H1 (cell line): ENCODE results near the gene CDX2. TPM values are rescaled to one million over a fixed set of nuclear protein-coding genes. Genes with fewer than 3 reads are reported as not detected.

Experiments used
- CTCF ChIA-PET: fragments of 300-600 bp; sonication (Branson Sonifier 250); formaldehyde crosslinking; loops from one replicate; lab custom pipeline; 2021; ENCODE audit not compliant: partially characterized antibody; lab: Charles Lee
- POLR2A ChIA-PET: fragments of 300-600 bp; sonication (Branson Sonifier 250); formaldehyde crosslinking; loops from one replicate; lab custom pipeline; 2021; ENCODE audit warnings: inconsistent platforms; ENCODE audit not compliant: partially characterized antibody; lab: Charles Lee
- DNase-seq, 2 experiments: peaks; one replicate each; pipeline versions ENCODE4 v3.0.0 to v3.0.0-alpha.2; 2010 to 2022; ENCODE audit warnings: low spot score in 2 of 2, low read depth in 1 of 2, mixed read lengths in 1 of 2
- FAIRE-seq: peaks from 2 replicates; lab custom pipeline; 2011; peaks lifted over from hg19 to GRCh38; lab: Jason Lieb, UNC
- H2AFZ ChIP-seq: 2 replicates; pipeline ENCODE4 v1.8.1; 2012; ENCODE audit warnings: low read length, inconsistent platforms
- H2AK5ac ChIP-seq: 2 replicates; pipeline ENCODE4 v1.6.1; 2013; ENCODE audit warnings: low read depth, low read length
- H2BK120ac ChIP-seq: replicated peaks from 2 replicates; pipeline ENCODE3; 2013; ENCODE audit warnings: low read depth, low read length, inconsistent platforms
- H2BK12ac ChIP-seq: 2 replicates; pipeline ENCODE4 v1.6.1; 2013; ENCODE audit warnings: low read depth, low read length
- H2BK15ac ChIP-seq: 2 replicates; pipeline ENCODE4 v1.6.1; 2013; ENCODE audit warnings: low read length
- H2BK20ac ChIP-seq: 2 replicates; pipeline ENCODE4 v1.6.1; 2013; ENCODE audit warnings: low read length
- H2BK5ac ChIP-seq: 2 replicates; pipeline ENCODE4 v1.6.1; 2013; ENCODE audit warnings: low read depth, low read length
- H3K14ac ChIP-seq: 2 replicates; pipeline ENCODE4 v1.6.1; 2013; ENCODE audit warnings: inconsistent platforms; ENCODE audit not compliant: insufficient read length
- H3K18ac ChIP-seq: 2 replicates; pipeline ENCODE4 v1.6.1; 2013; ENCODE audit warnings: low read length; ENCODE audit errors: extremely low read depth
- H3K23ac ChIP-seq: 2 replicates; pipeline ENCODE4 v1.6.1; 2013; ENCODE audit warnings: inconsistent platforms; ENCODE audit not compliant: insufficient read length
- H3K23me2 ChIP-seq: 2 replicates; pipeline ENCODE4 v1.6.1; 2013; ENCODE audit warnings: low read depth, low read length
- H3K27ac ChIP-seq: 2 replicates; pipeline ENCODE4 v1.6.1; 2011; ENCODE audit warnings: low read depth, low read length, inconsistent platforms
- H3K27me3 ChIP-seq, 4 experiments: replicated peaks in 1 of 4; 1 replicate in 1 of 4; 2 replicates in 3 of 4; pipeline versions ENCODE4 v1.6.1 to v1.8.1; 2011 to 2013; ENCODE audit warnings: low read length in 3 of 4, mild to moderate bottlenecking in 3 of 4, inconsistent platforms in 2 of 4, mixed read lengths in 2 of 4, moderate library complexity in 1 of 4; ENCODE audit not compliant: control insufficient read depth in 3 of 4, insufficient read depth in 3 of 4; ENCODE audit errors: extremely low read depth in 1 of 4
- H3K36me3 ChIP-seq, 4 experiments: 2 replicates each; pipeline versions ENCODE4 v1.6.1 to v1.8.1; 2011 to 2013; ENCODE audit warnings: mild to moderate bottlenecking in 4 of 4, low read length in 3 of 4, moderate library complexity in 2 of 4, control low read depth in 1 of 4, inconsistent platforms in 1 of 4; ENCODE audit not compliant: insufficient read depth in 4 of 4, control insufficient read depth in 2 of 4
- H3K4ac ChIP-seq: replicated peaks from 2 replicates; pipeline ENCODE3; 2013; ENCODE audit warnings: low read length, low read depth, mixed read lengths, inconsistent platforms; ENCODE audit not compliant: insufficient read length
- H3K4me1 ChIP-seq, 4 experiments: replicated peaks in 1 of 4; 1 replicate in 1 of 4; 2 replicates in 3 of 4; pipeline versions ENCODE4 v1.6.1 to v1.8.1; 2011 to 2013; ENCODE audit warnings: low read length in 3 of 4, inconsistent platforms in 2 of 4, mixed read lengths in 1 of 4; ENCODE audit not compliant: insufficient read depth in 4 of 4, control insufficient read depth in 3 of 4
- H3K4me2 ChIP-seq, 2 experiments: 2 replicates each; pipeline versions ENCODE4 v1.6.1 to v1.8.1; 2011 to 2013; ENCODE audit warnings: low read depth in 2 of 2, low read length in 2 of 2, control low read depth in 1 of 2, inconsistent platforms in 1 of 2, mild to moderate bottlenecking in 1 of 2; ENCODE audit not compliant: insufficient read depth in 1 of 2
- H3K4me3 ChIP-seq, 4 experiments: fragments of 200-600, 300-600 bp in 1 of 4; sonication (generic), shearing (Covaris generic), sonication (Bioruptor Twin) in 1 of 4; 2 replicates each; pipeline versions ENCODE4 v1.5.1 to v1.8.1; 2011 to 2016; ENCODE audit warnings: low read length in 4 of 4, low read depth in 3 of 4, control low read depth in 2 of 4, inconsistent platforms in 2 of 4, mild to moderate bottlenecking in 2 of 4, mixed read lengths in 1 of 4, moderate library complexity in 1 of 4; ENCODE audit not compliant: insufficient read depth in 2 of 4; ENCODE audit errors: extremely low read depth in 1 of 4
- H3K56ac ChIP-seq: replicated peaks from 2 replicates; pipeline ENCODE3; 2013; ENCODE audit warnings: low read depth, mild to moderate bottlenecking, mixed read lengths, low read length, inconsistent platforms; ENCODE audit not compliant: insufficient read length
- H3K79me1 ChIP-seq: 2 replicates; pipeline ENCODE4 v1.6.1; 2013; ENCODE audit warnings: low read depth, low read length, control low read depth
- H3K79me2 ChIP-seq, 2 experiments: 2 replicates each; pipeline versions ENCODE4 v1.6.1 to v1.8.1; 2012 to 2013; ENCODE audit warnings: low read length in 2 of 2, mild to moderate bottlenecking in 2 of 2, inconsistent platforms in 1 of 2; ENCODE audit not compliant: insufficient read depth in 2 of 2, control insufficient read depth in 1 of 2
- H3K9ac ChIP-seq, 4 experiments: replicated peaks in 1 of 4; 1 replicate in 1 of 4; 2 replicates in 3 of 4; pipeline versions ENCODE4 v1.6.1 to v1.8.1; 2011 to 2013; ENCODE audit warnings: low read depth in 3 of 4, low read length in 3 of 4, control low read depth in 2 of 4, mild to moderate bottlenecking in 2 of 4, moderate library complexity in 2 of 4, inconsistent platforms in 1 of 4; ENCODE audit errors: extremely low read depth in 1 of 4
- H3K9me3 ChIP-seq, 2 experiments: 2 replicates each; pipeline versions ENCODE4 v1.6.1 to v1.8.1; 2012 to 2013; ENCODE audit warnings: mild to moderate bottlenecking in 2 of 2, moderate library complexity in 2 of 2, control low read depth in 1 of 2, inconsistent platforms in 1 of 2, low read depth in 1 of 2, low read length in 1 of 2, mixed read lengths in 1 of 2; ENCODE audit not compliant: insufficient read depth in 2 of 2
- H4K20me1 ChIP-seq, 2 experiments: replicated peaks in 1 of 2; 2 replicates each; pipeline versions ENCODE3 to v1.8.1; 2011 to 2013; ENCODE audit warnings: inconsistent platforms in 2 of 2, low read length in 2 of 2, mild to moderate bottlenecking in 1 of 2; ENCODE audit not compliant: insufficient read depth in 2 of 2, control insufficient read depth in 1 of 2
- H4K5ac ChIP-seq: 2 replicates; pipeline ENCODE4 v1.6.1; 2013; ENCODE audit warnings: low read length, low read depth, mixed read lengths, inconsistent platforms; ENCODE audit not compliant: insufficient read length
- H4K8ac ChIP-seq: 2 replicates; pipeline ENCODE4 v1.8.0; 2013; ENCODE audit warnings: mild to moderate bottlenecking, moderate library complexity, low read length, inconsistent platforms; ENCODE audit not compliant: insufficient read depth; ENCODE audit errors: extremely low read depth
- H4K91ac ChIP-seq: replicated peaks from 2 replicates; pipeline ENCODE3; 2013; ENCODE audit warnings: low read length, mixed read lengths, inconsistent platforms; ENCODE audit not compliant: insufficient read length
- BCL11A ChIP-seq, 2 experiments: IDR thresholded peaks; one replicate each; pipeline ENCODE4 v1.6.1; 2011; ENCODE audit warnings: low read depth in 2 of 2, low read length in 2 of 2, mild to moderate bottlenecking in 2 of 2
- CBX8 ChIP-seq: fragments of 300-800, 300-1000 bp; sonication (generic); IDR thresholded peaks from 2 replicates; pipeline ENCODE4 v1.7.1; 2016; ENCODE audit warnings: low read depth, low read length, borderline replicate concordance
- EP300 ChIP-seq, 2 experiments: IDR thresholded peaks; 1 replicate in 1 of 2; 2 replicates in 1 of 2; pipeline ENCODE4 v1.6.1; 2011 to 2012; ENCODE audit warnings: low read depth in 2 of 2, low read length in 2 of 2, mild to moderate bottlenecking in 2 of 2, borderline replicate concordance in 1 of 2, inconsistent platforms in 1 of 2, moderate library complexity in 1 of 2
- EZH2 ChIP-seq: fragments of 200-600 bp; sonication (generic); IDR thresholded peaks from 2 replicates; pipeline ENCODE4 v1.7.1; 2012; ENCODE audit warnings: low read depth, mild to moderate bottlenecking, moderate library complexity, low read length, inconsistent platforms; ENCODE audit not compliant: severe bottlenecking
- FOSL1 ChIP-seq: IDR thresholded peaks from 2 replicates; pipeline ENCODE4 v1.6.1; 2011; ENCODE audit warnings: mild to moderate bottlenecking, low read depth, low read length, moderate library complexity; ENCODE audit not compliant: insufficient read depth
- GABPA ChIP-seq: IDR thresholded peaks from 2 replicates; pipeline ENCODE4 v1.6.1; 2011; ENCODE audit warnings: mild to moderate bottlenecking, low read length, moderate library complexity, borderline replicate concordance; ENCODE audit not compliant: insufficient read depth
- SUZ12 ChIP-seq: fragments of 200-600 bp; sonication (generic); IDR thresholded peaks from 2 replicates; pipeline ENCODE4 v1.6.1; 2012; ENCODE audit warnings: mild to moderate bottlenecking, inconsistent platforms, low read length, moderate library complexity, mixed read lengths
- TBP ChIP-seq: IDR thresholded peaks from 2 replicates; pipeline ENCODE4 v1.6.1; 2011; ENCODE audit warnings: low read depth, low read length, improper control_type of control experiment
- TEAD4 ChIP-seq: IDR thresholded peaks from 2 replicates; pipeline ENCODE4 v1.6.1; 2012; ENCODE audit warnings: low read depth, low read length, inconsistent platforms, mixed read lengths
- WGBS, 2 experiments: shearing (Covaris generic) in 1 of 2; methylation state at CpG; one replicate each; pipeline versions ENCODE4 v1.1.6 to v1.1.7; 2013 to 2015; ENCODE audit warnings: low lambda C conversion rate in 2 of 2, mixed read lengths in 2 of 2, inconsistent platforms in 1 of 2, low coverage in 1 of 2, missing lambda C conversion rate in 1 of 2; ENCODE audit not compliant: insufficient replicate concordance in 2 of 2, insufficient coverage in 1 of 2, insufficient read length in 1 of 2; ENCODE audit errors: extremely low coverage in 1 of 2, missing lambda C conversion rate in 1 of 2; 5-methylcytosine and 5-hydroxymethylcytosine counted together
- polyA plus RNA-seq, 7 experiments: library from polyadenylated mRNA; depleted of rRNA in 3 of 7; stranded (reverse) in 5 of 7; unstranded in 2 of 7; fragments of >200 nt in 5 of 7; fragments of 200-250 nt in 2 of 7; gene quantifications; 1 replicate in 5 of 7; 2 replicates in 1 of 7; 4 replicates in 1 of 7; pipeline versions ENCODE4 v1.2.1 to v1.2.3, GENCODE V29; 2011 to 2013; ENCODE audit warnings: missing spikeins in 2 of 7, mixed read lengths in 2 of 7
- total RNA-seq: library from RNA; stranded (reverse); fragmentation: NEBNext Ultra II Directional; extraction: Animal tissue kit (Norgen Biotek cat#: 25700); gene quantifications from 2 replicates; pipeline ENCODE4 v1.2.1, GENCODE V29; 2021
- TF ChIP-seq, protein P1 (sequence below): IDR thresholded peaks from 2 replicates; pipeline ENCODE4 v1.6.1; 2012; ENCODE audit warnings: inconsistent platforms

Gene CDX2
- total and polyA plus RNA-seq, 2 of the 8 experiments (the other 6 are each of a cell fraction or from before 2014, with no cell fraction given), result 0.09 TPM; not detected in 1

DNA sequence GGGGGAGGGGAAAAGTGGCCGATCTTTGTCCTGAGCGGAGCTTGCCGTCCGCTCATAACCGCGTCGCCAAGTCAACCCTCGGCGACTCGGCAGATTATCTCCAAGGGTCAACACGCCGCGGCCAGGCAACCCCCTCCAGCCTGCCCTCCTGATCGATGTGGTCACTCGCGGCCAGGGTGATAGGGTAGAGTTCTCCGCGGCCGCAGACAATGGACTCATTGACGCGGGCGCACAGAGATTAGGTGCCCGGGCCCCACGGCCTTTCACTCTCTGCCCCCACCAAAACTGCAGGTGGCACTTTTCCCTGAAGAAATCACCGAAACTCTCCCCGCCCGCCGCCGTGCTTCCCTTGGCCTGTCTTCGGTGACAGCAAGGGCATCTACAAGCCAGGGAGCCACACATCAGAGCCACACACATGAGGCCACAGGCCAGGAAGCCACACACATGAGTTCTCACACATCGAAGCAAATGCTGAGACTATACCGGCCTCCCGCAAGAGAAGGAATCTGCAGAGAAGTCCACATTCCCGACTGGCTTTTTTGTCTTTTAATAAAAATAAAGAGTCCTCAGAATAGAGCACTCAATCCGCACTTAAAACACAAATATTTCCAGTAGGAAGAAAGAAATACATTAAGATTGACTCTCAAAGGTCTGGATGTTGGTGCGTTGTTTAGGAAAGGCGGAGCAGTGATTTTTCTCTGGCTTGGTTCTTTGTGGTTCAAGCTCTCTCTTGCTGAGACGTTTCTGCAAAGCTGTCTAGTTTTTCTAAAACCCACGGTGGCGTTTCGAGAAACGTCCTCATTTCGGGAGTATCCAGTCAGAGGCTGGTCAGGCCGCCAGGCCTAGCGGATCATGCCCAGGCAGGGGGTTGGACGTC lies 50.8 kb downstream of the CDX2 start:
- WGBS, 2 experiments, result 9% methylated on average over 33 of the region's 46 CpGs; no CpG with 5 or more reads in 1 of the 2 experiments
- POLR2A ChIA-PET, result interaction anchor here (1.0 kb wide), 1 partner anchor 15 kb away, joined by 3 read pairs; no protein-coding TSS in a partner anchor
- peak overlapping the region; percentile 54 to 68; a peak in 3 of 4 replicates for H3K4me2 ChIP-seq
- TF ChIP-seq EP300 (IDR thresholded peaks at IDR 0.05; ENCODE audit: borderline replicate concordance in 1 of 2, low read depth in 2 of 2, low read length in 2 of 2) (no peak), CBX8 (peak; percentile 83; the same call in 1 of the 2 replicates), EZH2 (peak; percentile 100), GABPA (no peak), TBP (no peak), TEAD4 (no peak), BCL11A (IDR thresholded peaks at IDR 0.05; ENCODE audit: low read depth in 2 of 2, low read length in 2 of 2) (no peak), FOSL1 (no peak), SUZ12 (peak; percentile 100)
- TF ChIP-seq, protein P1, sequence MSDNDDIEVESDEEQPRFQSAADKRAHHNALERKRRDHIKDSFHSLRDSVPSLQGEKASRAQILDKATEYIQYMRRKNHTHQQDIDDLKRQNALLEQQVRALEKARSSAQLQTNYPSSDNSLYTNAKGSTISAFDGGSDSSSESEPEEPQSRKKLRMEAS, result no peak

More for the DNA sequence above, 50.8 kb downstream of the CDX2 start:
- Histone ChIP-seq H3K56ac (no peak overlapping the region), H4K20me1 (peaks cover 20 to 33% of the 10 kb centered on the region in 2 experiments), H3K14ac (no peak overlapping the region), H3K27me3 (peaks cover 80 to 98% (median 92%) of the 10 kb centered on the region in 4 experiments), H2BK5ac (no peak overlapping the region), H2BK20ac (no peak overlapping the region), H3K79me2 (no peaks in the 10 kb centered on the region), H3K23me2 (no peaks in the 10 kb centered on the region; the same call in 1 of the 2 replicates), H3K27ac (no peak overlapping the region), H2BK15ac (no peak overlapping the region), H3K36me3 (peaks cover 0 to 4% (median 0%) of the 10 kb centered on the region in 4 experiments; a peak in 1 of 8 replicates), H3K9me3 (peaks cover 0 to 3% of the 10 kb centered on the region in 2 experiments; a peak in 1 of 4 replicates), H3K9ac (no peak overlapping the region), H2AFZ (no peak overlapping the region), H4K8ac (no peak overlapping the region), H2BK120ac (no peak overlapping the region), H3K4me3 (peak overlapping the region in 1 of 4 experiments; percentile 48; a peak in 2 of 8 replicates), H2AK5ac (no peak overlapping the region; the same call in 1 of the 2 replicates), H2BK12ac (peak overlapping the region; percentile 75), H4K91ac (no peak overlapping the region), H3K4ac (no peak overlapping the region), H3K18ac (no peak overlapping the region), H3K4me1 (peaks cover 8 to 32% (median 21%) of the 10 kb centered on the region in 4 experiments), H4K5ac (no peak overlapping the region), H3K79me1 (no peaks in the 10 kb centered on the region), H3K23ac (no peak overlapping the region)
- peak in 1 of 2 experiments; percentile 55 for DNase-seq
- peak; percentile 13 for FAIRE-seq
- CTCF ChIA-PET, result interaction anchor here (0.6 to 2.7 kb wide), 4 partner anchors 13 to 65 kb away, joined by 3 to 12 read pairs (median 6); no protein-coding TSS in a partner anchor
